SK-N-SH treated with all-trans-retinoic acid at 6 μM for 48 hours (cell line): ENCODE measurements around the gene RFC2.

ENCODE experiments used
- ARNTL ChIP-seq: fragments of 450-650 bp; formaldehyde crosslinking; IDR thresholded peaks from 2 replicates; pipeline ENCODE4 v1.5.0; 2020; ENCODE audit warnings: low read depth, mild to moderate bottlenecking, moderate library complexity, borderline replicate concordance
- BACH2 ChIP-seq: fragments of 250-450 bp; sonication (Bioruptor Pico); IDR thresholded peaks from 2 replicates; pipeline ENCODE4 v1.9.0; 2021; ENCODE audit warnings: mild to moderate bottlenecking, borderline replicate concordance
- CSDC2 ChIP-seq: fragments of 250-450 bp; sonication (Bioruptor Pico); IDR thresholded peaks from 2 replicates; pipeline ENCODE4 v1.5.0; 2020; ENCODE audit warnings: mild to moderate bottlenecking, moderate library complexity
- ESRRG ChIP-seq: fragments of 250-450 bp; sonication (Bioruptor Pico); IDR thresholded peaks from 2 replicates; pipeline ENCODE4 v1.6.1; 2021; ENCODE audit warnings: mild to moderate bottlenecking
- OSR1 ChIP-seq: fragments of 250-450 bp; sonication (Bioruptor Pico); IDR thresholded peaks from 2 replicates; pipeline ENCODE4 v1.8.0; 2022; ENCODE audit warnings: moderate library complexity, mild to moderate bottlenecking, inconsistent platforms
- RARB ChIP-seq: fragments of 250-450 bp; sonication (Bioruptor Pico); IDR thresholded peaks from 2 replicates; pipeline ENCODE4 v1.8.0; 2021; ENCODE audit warnings: mild to moderate bottlenecking, moderate library complexity
- SNAI2 ChIP-seq: fragments of 250-450 bp; sonication (Bioruptor Pico); IDR thresholded peaks from 2 replicates; pipeline ENCODE4 v1.5.0; 2020; ENCODE audit warnings: mild to moderate bottlenecking, moderate library complexity
- ZFP30 ChIP-seq: fragments of 450-650 bp; formaldehyde crosslinking; IDR thresholded peaks from 2 replicates; pipeline ENCODE4 v1.5.0; 2022; ENCODE audit warnings: mild to moderate bottlenecking, moderate library complexity
- ZNF565 ChIP-seq: fragments of 450-650 bp; formaldehyde crosslinking; conservative IDR thresholded peaks from 2 replicates; pipeline ENCODE4 v1.5.0; 2020; ENCODE audit warnings: low read depth, mild to moderate bottlenecking, moderate library complexity
- ZNF70 ChIP-seq: fragments of 450-650 bp; formaldehyde crosslinking; IDR thresholded peaks from 2 replicates; pipeline ENCODE4 v1.5.0; 2020; ENCODE audit warnings: mild to moderate bottlenecking, moderate library complexity
- ZNF8 ChIP-seq: fragments of 450-650 bp; formaldehyde crosslinking; IDR thresholded peaks from 2 replicates; pipeline ENCODE4 v1.5.0; 2020; ENCODE audit warnings: mild to moderate bottlenecking, moderate library complexity
- TF ChIP-seq, protein P1 (sequence below): fragments of 250-450 bp; sonication (Bioruptor Pico); IDR thresholded peaks from 2 replicates; pipeline ENCODE4 v1.5.1; 2020; ENCODE audit warnings: low read depth, mild to moderate bottlenecking, moderate library complexity
- TF ChIP-seq, protein P2 (sequence below): fragments of 250-450 bp; sonication (Bioruptor Pico); IDR thresholded peaks from 2 replicates; pipeline ENCODE4 v1.5.0; 2020; ENCODE audit warnings: mild to moderate bottlenecking, moderate library complexity
- TF ChIP-seq, protein P3 (sequence below): fragments of 250-450 bp; sonication (Bioruptor Pico); IDR thresholded peaks from 2 replicates; pipeline ENCODE4 v1.8.0; 2020; ENCODE audit warnings: mild to moderate bottlenecking, moderate library complexity, borderline replicate concordance

DNA sequence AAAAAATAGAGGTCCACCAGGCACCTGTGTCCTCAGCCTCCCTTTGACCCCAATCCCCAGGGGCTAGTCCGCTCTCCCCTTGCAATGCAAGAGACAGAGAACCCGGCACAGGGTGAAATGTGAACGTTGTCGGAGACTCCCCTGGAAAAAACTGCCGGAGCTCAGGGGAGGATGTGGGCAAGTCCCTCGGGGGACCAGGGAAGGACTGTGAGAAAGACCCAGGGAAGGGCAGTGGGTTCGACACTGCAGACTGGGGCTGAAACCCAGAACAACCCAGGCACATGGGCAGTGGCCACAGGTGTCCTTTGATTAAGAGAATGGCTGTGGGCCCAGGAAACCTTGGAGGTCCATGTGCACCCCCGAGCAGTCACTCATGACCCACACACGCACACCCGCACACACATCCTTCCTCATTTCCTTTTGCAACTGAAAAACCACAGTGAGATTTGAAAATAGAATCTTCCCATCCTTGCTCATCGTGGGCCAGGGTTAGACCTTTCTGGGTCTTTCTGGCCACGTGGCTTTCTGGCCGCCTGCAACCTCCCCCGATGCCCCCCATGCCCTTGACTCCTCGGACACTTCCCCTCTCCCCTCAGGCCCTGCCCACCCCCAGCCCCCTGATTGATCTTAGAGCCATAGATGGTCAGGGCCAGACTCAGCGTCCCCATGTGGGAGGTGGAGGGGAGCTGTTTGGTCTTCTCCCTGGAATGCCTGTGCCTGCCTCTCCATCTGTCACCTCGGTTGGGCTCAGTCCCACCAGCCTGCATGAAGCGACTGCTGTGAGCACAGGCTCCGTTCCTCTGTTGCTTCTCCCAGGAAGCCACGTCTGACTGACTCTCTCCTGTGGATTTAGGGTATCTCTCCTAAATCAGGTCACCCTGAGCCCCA lies 36.5 kb downstream of the RFC2 start:
- TF ChIP-seq SNAI2, result no peak
- no peak for TF ChIP-seq ZNF70 (CRISPR knock-in tag)
- TF ChIP-seq, protein P1, sequence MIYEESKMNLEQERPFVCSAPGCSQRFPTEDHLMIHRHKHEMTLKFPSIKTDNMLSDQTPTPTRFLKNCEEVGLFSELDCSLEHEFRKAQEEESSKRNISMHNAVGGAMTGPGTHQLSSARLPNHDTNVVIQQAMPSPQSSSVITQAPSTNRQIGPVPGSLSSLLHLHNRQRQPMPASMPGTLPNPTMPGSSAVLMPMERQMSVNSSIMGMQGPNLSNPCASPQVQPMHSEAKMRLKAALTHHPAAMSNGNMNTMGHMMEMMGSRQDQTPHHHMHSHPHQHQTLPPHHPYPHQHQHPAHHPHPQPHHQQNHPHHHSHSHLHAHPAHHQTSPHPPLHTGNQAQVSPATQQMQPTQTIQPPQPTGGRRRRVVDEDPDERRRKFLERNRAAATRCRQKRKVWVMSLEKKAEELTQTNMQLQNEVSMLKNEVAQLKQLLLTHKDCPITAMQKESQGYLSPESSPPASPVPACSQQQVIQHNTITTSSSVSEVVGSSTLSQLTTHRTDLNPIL (CRISPR knock-in tag), result no peak
- no peak for TF ChIP-seq ZFP30
- TF ChIP-seq ZNF8 (CRISPR knock-in tag), result no peak
- no peak for TF ChIP-seq ESRRG (CRISPR knock-in tag)
- no peak for TF ChIP-seq OSR1 (CRISPR knock-in tag)
- no peak for TF ChIP-seq RARB (CRISPR knock-in tag)
- no peak for TF ChIP-seq CSDC2 (CRISPR knock-in tag)
- no peak for TF ChIP-seq ARNTL
- TF ChIP-seq, protein P2, sequence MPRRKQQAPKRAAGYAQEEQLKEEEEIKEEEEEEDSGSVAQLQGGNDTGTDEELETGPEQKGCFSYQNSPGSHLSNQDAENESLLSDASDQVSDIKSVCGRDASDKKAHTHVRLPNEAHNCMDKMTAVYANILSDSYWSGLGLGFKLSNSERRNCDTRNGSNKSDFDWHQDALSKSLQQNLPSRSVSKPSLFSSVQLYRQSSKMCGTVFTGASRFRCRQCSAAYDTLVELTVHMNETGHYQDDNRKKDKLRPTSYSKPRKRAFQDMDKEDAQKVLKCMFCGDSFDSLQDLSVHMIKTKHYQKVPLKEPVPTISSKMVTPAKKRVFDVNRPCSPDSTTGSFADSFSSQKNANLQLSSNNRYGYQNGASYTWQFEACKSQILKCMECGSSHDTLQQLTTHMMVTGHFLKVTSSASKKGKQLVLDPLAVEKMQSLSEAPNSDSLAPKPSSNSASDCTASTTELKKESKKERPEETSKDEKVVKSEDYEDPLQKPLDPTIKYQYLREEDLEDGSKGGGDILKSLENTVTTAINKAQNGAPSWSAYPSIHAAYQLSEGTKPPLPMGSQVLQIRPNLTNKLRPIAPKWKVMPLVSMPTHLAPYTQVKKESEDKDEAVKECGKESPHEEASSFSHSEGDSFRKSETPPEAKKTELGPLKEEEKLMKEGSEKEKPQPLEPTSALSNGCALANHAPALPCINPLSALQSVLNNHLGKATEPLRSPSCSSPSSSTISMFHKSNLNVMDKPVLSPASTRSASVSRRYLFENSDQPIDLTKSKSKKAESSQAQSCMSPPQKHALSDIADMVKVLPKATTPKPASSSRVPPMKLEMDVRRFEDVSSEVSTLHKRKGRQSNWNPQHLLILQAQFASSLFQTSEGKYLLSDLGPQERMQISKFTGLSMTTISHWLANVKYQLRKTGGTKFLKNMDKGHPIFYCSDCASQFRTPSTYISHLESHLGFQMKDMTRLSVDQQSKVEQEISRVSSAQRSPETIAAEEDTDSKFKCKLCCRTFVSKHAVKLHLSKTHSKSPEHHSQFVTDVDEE, result no peak
- TF ChIP-seq, protein P3, sequence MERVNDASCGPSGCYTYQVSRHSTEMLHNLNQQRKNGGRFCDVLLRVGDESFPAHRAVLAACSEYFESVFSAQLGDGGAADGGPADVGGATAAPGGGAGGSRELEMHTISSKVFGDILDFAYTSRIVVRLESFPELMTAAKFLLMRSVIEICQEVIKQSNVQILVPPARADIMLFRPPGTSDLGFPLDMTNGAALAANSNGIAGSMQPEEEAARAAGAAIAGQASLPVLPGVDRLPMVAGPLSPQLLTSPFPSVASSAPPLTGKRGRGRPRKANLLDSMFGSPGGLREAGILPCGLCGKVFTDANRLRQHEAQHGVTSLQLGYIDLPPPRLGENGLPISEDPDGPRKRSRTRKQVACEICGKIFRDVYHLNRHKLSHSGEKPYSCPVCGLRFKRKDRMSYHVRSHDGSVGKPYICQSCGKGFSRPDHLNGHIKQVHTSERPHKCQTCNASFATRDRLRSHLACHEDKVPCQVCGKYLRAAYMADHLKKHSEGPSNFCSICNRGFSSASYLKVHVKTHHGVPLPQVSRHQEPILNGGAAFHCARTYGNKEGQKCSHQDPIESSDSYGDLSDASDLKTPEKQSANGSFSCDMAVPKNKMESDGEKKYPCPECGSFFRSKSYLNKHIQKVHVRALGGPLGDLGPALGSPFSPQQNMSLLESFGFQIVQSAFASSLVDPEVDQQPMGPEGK (CRISPR knock-in tag), result no peak
- TF ChIP-seq ZNF565 (CRISPR knock-in tag), result no peak
- TF ChIP-seq BACH2 (CRISPR knock-in tag), result no peak
